GM18507 (cell line): ENCODE data around the gene OXNAD1.
A peak's percentile ranks its signal among the peaks of the same experiment; 100 is the strongest.
"Not testable (repeated sequence)": the region's sequence is repeated elsewhere in the genome, so short reads cannot be mapped to it uniquely, and the experiment has no call there.

Experiments used
- DNase-seq: peaks from one replicate; pipeline ENCODE4 v3.0.0; 2011; ENCODE audit warnings: low read depth; ENCODE audit not compliant: insufficient read length; ENCODE audit errors: extremely low spot score
- FAIRE-seq: peaks from 2 replicates; lab custom pipeline; 2011; peaks lifted over from hg19 to GRCh38; lab: Jason Lieb, UNC

The OXNAD1 gene

DNA sequence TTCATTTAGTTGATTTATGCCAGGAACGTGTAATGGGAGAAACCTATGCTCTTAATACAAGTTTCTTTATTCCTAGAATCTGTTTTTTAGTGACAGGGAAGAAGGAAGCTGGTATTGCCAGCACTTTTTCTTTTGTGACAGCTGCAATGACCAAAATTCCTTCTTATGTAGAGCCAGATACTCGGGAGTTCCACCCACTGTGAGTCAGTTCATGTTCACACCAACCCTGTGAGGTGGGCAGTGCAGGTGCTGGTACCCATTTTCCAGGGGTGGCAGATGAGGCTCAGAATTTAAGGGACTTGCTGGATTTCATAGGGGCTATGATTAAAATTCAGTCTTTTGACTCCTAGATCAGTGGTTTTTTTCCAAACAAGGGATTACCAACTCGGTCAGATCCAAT is 34.7 kb downstream of the OXNAD1 start:
- DNase-seq (no peak), FAIRE-seq (no peak)

DNA sequence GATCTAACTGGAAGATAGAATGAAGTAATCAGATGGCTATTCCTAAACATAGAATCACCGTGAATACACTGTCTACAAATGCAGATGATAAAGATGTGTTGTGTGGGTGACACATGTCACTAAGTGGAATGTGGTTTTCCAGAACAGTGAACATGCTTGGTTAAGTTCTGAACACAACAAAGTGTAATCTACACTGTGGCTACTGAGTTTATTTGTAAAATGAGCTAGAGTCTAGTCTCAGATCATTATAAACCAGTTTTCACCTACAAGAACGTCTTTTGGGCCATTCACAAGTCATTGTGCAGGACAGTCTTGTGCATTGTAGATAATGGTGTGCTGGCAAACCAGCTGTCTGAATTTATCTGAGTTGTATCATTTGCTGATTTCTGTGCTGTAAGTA is 35.3 kb downstream of the OXNAD1 start:
- DNase-seq (no peak), FAIRE-seq (peak; percentile 87)

DNA sequence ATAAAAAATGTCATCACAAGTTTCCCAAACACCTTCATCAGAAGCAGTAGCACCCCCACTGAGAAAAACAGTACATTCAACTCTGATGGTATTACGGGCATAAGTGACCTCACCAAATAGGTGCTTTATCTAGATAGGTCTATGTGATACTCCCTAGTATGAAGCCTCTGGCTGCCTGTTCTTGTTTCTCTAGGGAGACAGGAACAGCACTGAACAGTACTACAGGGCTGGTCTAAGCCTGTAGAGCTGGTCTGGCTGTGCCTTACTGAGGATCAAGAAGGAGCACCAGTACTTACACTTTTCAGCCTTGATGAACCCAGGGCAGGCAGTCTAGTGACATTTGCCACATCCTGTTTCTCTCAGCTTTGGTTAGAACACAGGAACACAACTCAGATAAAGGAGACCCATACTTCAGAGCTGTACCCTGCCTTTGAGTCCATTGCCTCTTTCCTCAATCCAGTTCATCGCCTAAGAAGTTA is 35.9 kb downstream of the OXNAD1 start:
- peak; percentile 85 for FAIRE-seq
- no peak for DNase-seq

GRCh38 chr3:16301507-16301906 is 36.5 kb downstream of the OXNAD1 start:
- FAIRE-seq: no peak
- DNase-seq: no peak

DNA sequence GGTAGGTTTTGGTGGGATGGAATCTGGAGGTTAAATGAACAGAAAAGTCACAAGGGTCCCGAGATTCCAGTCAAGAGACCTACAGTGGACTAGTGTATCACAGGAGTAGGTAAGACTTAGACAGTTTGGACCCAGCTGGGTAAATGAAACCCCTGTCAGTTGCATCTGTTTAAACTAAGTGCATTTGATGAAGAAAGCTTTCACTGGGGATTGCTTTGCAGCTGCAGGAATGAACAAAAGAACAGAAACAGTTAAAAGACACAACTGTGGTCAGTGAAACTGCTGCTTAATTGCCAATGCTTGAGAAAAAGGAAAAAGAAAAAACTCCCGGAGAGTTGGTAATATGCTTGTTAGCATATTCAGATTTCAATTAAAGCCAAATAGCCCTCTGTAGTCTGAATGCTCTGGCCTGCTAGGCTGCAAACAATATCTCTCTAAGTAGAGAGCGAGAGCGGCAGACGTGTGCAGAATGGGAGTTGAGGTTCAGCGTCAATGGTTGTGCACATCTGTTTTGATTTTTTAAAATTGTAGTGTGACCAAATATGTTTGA is 37.1 kb downstream of the OXNAD1 start:
- DNase-seq (no peak), FAIRE-seq (no peak)

GRCh38 chr3:16303037-16303575 is 38.1 kb downstream of the OXNAD1 start:
- DNase-seq (no peak), FAIRE-seq (no peak)

DNA sequence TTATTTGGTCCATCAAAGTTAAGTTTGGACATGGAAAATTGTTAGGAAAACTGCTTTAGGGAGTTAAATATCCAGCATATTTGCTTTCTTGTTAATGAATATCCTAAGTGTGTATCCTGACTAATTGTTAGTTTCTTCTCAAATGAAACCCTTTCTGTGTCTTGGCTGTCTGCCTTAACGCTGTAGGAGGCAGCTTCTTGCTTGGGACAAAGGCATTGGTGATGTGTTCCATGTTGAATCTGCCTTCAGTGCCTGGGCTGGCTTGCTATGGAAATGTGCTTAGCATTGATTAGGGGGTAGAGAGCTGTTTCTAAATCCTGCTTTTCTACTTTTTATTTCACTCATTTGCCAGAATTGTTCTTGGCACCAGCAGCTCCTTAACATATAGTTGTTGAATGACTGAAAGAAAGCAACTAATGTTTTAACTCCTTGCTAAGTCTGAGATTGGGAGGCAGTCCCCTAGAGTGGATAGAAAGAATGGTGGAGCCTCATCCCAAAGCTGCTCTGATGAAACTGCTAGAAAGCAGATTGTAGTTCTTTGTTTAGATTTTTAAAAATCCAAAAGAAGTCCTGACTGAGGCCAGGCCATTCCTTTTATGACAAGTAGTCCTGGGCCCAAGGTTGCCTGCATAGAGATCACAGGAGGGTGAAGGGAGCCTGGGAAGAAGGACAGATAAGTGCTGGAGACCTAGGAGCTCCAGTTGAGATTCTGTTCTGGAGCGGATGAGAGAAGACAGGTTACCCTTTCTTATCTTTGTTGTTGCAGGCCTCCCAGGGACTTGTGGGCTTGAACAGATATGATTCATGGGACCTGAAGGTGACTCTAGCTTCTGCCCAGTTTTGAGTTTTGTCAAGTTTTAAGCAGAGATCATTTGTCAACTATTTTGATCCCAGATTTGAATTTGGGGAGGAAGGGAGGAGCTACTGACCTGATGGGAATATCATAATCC is 39.3 kb downstream of the OXNAD1 start:
- DNase-seq (no peak), FAIRE-seq (no peak)

DNA sequence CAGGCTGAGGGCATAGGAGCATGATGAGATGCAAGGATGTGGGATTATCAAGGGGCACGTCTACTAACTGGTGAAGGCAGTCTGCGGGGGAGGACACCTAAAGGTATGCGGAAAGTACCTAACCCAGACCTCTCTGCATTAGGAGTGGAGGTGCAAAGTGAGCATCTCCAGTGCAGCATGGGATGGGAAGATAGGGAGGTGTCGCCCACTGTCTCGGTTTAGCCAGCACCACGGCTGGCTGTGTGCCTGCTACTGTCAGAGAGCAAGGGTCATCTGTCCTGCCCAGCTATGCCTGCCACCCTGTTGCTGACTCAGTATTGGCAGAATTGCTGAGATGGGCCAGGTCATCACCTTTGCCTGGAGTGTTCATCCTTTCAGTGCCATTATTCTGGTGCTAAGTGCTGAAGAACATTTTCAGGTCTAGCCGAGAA is 40.1 kb downstream of the OXNAD1 start:
- no peak for FAIRE-seq
- DNase-seq: no peak

GRCh38 chr3:16307832-16308531 is 43.0 kb downstream of the OXNAD1 start:
- FAIRE-seq (no peak), DNase-seq (no peak)

DNA sequence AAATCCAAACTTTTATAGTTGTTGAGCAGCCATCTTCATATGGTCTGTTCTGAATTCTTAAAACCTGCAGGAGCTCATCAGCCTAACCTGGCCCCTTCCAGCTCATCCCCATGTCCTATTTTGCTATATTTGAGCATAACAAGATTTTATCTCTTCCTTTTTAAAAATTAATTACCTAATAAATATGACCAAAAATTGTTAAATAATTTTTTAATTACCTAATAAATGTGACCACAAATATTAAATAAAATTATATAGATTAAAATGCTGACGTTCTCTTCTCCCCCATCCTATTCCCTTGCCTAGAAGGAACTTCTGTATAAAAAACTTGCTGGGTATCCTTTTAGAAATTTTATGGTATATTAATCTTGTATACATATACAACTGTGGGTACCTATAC is 43.7 kb downstream of the OXNAD1 start:
- DNase-seq (no peak), FAIRE-seq (no peak)

GRCh38 chr3:16309558-16309957 is 44.5 kb downstream of the OXNAD1 start:
- DNase-seq (no peak), FAIRE-seq (peak; percentile 88)

DNA sequence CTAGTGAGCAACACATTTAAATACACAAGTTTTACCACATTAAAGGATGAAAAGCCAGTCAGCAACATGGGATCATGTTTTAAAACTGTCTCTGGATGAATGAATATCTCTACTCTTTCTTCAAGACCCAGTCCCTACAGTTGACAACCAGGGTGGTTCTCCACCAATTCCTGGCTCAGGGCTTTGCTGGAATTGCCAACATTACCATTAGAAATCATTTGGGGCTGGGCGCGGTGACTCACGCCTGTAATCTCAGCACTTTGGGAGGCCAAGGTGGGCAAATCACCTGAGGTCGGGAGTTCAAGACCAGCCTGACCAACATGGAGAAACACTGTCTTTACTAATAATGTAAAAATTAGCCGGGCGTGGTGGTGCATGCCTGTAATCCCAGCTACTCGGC is 45.5 kb downstream of the OXNAD1 start:
- not testable (repeated sequence) for FAIRE-seq, DNase-seq

DNA sequence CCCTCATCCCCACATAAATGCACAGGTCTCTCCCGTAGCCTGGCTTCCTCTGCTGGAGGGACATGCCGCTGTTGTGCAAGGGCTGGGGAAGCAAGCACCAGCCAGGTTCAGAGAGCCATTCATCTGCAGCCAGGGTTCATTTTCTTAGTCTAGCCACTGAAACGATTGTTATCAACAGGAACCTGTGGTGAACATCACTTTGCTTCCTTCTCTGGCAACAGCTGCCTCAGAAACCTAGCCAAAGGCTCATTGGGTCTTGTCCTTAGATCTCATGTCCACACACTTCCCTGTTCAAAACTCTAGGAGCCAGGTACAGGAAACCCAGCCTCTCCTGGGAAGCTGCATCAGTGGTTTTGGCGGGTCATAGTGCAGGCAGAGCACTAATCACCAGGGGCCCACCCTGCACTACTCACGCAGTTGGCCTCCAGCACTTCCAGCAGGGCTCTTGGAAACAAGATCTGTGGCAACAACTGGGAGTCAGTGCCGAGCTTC is 47.0 kb downstream of the OXNAD1 start:
- DNase-seq (no peak), FAIRE-seq (peak; percentile 73)

DNA sequence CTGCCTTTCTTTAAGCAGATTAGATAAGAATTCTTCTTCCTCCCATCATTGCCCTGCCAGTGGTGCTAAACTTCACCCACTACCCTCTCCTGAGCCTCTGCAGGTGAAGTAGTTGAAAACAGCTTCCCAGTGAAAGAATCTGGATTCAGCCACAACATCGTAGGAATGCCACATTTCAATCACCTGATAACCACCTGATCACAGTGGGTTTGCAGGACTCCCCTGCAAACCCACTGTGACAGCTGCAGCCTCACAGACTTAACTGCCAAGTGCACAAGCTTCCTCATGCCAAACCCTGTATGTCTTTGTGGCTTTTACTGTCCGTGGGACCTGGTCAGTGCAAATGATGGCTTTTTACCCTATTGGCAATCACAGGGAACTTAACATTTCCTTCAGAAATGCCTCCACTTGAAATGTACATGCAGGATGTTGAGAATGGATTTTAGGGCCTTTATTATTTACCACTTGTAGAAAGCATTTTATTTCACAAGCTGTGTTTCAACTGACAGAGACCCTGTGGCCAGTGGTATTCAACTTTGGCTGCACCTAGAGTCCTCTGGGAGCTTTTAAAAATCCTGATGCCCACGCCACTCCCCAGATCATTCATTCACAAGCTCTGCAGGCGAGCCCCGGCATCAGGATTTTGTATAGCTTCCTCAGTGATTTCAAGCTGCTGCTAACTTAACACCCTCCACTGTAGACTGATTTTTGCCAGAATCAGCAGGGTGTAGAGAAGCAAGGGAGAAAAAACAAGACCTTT is 49.1 kb downstream of the OXNAD1 start:
- FAIRE-seq (peak; percentile 52), DNase-seq (no peak)

- FAIRE-seq: no peak
These were observed 50.6 kb downstream of the OXNAD1 start for GRCh38 chr3:16315623-16316022.

GRCh38 chr3:16316396-16316795 is 51.4 kb downstream of the OXNAD1 start:
- DNase-seq (no peak), FAIRE-seq (no peak)

More at GRCh38 chr3:16315623-16316022, 50.6 kb downstream of the OXNAD1 start:
- DNase-seq: no peak

DNA sequence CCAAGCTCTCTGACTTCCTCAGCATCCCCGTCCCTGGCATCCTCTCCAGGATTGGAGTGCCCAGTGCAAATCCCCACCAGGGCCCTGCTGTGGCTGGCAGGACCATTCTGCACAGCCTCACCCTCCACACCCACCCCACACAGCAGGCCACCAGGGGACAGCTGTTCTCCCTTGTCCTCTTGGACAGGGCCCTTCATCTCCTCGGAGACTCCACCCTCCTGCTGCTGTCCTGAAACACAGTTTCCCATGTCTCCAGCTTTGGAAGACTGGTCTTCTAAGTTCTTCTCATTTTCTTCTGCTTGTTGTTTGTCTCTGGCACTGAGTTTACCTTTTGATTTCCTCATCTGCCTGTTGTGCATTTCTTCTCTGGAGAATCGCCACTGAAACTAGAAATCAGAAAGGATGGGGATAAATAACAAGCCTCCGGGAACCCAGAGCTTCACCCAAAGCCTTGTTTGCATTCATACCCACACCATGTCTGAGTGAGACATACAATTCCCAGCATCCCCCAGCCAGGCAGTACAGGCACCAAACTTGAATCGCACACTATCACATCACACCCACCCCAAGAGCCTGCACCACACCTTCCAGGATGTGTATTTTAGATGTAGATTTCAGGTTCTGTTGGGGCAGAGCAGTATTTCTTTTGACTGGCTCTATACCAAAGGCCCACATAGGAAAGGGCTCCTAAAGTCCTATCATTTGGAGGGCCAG is 52.0 kb downstream of the OXNAD1 start:
- no peak for FAIRE-seq
- DNase-seq: no peak

GRCh38 chr3:16317561-16317945 is 52.5 kb downstream of the OXNAD1 start:
- FAIRE-seq (no peak), DNase-seq (no peak)

GRCh38 chr3:16318176-16318575 is 53.2 kb downstream of the OXNAD1 start:
- DNase-seq: no peak
- no peak for FAIRE-seq
